ENCODE results near the gene RSPO3.
"Not testable (repeated sequence)": the region's sequence is repeated elsewhere in the genome, so short reads cannot be mapped to it uniquely, and the experiment has no call there.

The RSPO3 gene

DNA sequence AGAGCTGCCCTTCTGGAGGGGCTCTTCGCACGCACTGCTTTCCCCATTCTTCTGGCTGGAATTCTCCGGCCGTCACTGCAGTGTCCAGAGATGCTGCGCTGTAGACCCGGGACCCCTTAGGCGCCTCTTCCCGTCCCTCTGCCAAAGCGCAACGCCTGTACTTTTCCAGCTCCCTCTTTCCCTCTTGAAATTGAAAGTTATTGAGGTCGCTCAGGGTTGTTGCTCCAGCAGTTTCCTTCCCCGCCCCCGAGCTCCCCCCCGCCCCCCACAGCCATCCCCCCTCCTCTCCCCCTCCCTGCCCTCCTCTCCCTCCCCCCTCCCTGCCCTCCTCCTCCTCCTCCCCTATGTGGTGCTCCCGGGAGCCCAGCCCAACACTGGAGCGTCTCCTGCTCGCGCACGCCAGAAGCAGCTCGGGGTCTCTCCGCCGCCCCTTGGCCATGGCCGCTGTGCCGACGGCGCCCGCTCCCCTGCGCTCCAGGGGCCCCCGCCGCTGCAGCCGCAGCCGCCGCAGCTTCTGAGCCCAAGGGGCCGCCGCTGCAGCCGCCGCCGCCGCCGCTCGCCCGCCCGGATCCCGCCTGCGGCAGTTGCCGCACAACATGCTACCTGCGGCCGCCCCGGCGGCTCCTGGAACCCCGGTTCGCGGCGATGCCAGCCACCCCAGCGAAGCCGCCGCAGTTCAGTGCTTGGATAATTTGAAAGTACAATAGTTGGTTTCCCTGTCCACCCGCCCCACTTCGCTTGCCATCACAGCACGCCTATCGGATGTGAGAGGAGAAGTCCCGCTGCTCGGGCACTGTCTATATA lies at the start of gene RSPO3:
RSPO3 (plus strand) TSS at position 374 of the 804 bp plus-strand sequence. CDS start 522 bp downstream, outside the sequence.
- DNase-seq = peak in 1 of 51 donors; percentile 20

- DNase-seq = no peak
Observed at GRCh38 chr6:127069659-127070279, 48.7 kb upstream of the RSPO3 start.

DNA sequence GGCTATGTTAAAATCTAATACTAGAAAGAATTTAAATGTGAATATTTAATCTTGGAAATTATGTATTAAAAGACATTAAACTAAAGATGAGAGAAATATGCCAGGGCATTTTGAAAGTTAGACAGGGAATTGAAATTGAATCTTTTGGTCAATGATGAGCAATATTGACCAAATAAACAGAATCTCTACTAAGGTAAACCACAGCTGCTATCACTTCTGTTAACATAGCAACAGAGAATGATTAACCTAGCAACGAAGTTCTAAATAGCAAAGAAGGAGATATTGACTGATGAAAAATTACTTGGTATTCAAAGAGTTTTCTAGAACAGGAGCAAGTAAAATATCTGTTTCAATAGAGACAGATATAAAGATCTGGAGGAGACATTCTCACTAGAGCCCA lies 45.2 kb upstream of the RSPO3 start:
- DNase-seq = no peak

DNA sequence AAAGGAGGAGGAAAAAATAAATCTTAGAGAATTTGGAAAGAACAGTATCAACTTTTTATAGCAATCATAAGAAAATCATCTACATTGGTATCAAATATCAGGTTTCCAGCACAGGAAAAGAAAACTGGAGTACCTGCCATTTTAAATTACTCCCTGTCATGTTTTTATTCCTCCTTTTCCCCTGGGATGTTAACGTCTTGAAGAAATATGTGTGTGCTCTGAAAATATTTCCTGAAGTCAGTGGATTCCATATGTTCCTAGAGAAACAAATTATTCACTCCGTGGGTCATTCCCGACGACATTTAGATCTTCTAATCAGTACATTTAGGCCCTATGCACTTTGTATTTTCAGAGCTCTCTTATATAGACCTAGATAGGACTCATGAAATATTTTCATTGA lies 42.0 kb upstream of the RSPO3 start:
- DNase-seq = no peak

DNA sequence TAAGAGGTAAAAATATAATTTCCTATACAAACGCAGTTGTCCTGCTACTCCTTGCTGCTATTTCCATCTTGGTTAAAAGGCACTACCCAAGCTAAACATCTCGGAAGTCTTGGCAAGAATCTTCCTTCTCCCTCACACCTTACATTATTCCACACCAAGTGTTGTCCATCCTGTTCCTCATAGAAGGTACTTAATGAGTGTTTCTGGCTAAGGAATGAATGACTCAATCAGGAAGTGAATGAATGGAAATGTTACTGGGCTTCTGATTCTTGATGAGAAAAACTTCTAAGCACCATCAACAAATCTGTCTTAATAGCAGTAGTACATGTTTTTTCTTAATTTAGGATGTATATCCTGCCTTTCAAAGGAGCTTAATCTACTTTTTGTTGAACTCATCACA lies 40.6 kb upstream of the RSPO3 start:
- no peak for DNase-seq

- DNase-seq = no peak
Observed at GRCh38 chr6:127078669-127079068, 39.8 kb upstream of the RSPO3 start.

DNA sequence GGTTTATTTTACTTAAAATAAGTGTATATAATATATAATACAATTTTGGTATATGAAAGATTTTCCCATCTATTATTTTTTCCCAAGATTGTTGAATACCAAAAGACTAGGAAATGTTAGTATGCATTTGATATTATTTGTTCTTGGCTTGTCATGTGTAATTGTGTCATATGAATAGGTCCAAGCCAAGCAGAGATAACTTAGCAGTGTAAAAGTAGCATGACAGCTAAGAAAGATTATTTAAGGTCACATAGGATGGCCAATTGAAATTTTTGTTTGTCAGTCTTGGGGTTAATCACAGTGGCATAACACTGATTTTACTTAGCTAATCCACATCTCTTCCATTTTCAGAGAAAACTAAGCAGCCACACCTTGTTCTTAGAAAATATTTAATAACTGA lies 38.8 kb upstream of the RSPO3 start:
- DNase-seq = no peak

DNA sequence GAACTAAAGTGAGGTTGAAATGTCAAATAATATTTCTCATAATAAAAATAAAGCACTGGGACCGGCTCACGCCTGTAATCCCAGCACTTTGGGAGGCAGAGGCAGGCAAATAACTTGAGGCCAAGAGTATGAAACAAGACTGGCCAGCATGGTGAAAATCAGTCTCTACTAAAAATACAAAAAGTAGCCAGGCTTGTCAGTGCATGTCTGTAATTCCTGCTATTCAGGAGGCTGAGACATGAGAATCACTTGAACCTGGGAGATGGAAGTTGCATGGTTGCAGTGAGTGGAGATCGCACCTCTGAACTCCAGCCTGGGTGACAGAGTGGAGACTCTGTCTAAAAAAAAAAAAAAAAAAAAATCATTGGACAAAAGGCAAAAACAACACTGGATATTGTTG lies 38.4 kb upstream of the RSPO3 start:
- DNase-seq = no peak

DNA sequence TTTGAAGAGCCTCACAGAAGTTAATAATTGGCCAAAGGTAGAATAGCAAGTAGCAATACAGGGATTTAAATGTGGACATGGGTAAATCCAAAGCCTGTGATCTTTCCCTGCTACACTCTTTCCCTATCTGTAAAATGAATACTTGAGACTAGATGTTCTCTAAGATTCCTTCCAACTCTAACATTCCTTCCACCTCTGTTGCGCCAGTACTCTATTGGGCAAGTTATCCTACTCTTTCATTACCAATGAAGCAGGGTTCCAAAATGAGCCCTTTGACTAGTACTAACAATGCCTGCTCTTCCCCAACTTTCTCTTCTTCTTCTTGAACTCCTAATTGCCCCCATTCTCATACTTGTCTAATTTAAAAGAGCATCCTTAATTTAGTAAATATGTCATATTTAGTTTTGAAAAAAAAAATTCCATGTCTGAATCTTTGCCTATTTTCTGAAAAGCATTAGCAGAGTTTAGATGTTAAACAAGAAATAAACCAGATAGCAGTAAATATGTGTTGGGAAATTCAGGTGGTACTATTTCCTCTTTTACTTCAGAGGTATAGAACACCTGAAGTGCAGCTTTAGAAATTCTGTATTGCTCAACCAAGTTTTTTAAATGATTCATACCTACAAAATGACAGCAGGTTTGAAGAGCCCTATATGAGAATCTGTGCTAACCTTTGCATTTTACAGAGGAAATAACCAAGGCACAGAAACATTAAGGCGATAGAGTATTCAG lies 35.1 kb upstream of the RSPO3 start:
- DNase-seq = no peak

- no peak for DNase-seq
Observed at GRCh38 chr6:127083963-127084310, 34.5 kb upstream of the RSPO3 start.

DNA sequence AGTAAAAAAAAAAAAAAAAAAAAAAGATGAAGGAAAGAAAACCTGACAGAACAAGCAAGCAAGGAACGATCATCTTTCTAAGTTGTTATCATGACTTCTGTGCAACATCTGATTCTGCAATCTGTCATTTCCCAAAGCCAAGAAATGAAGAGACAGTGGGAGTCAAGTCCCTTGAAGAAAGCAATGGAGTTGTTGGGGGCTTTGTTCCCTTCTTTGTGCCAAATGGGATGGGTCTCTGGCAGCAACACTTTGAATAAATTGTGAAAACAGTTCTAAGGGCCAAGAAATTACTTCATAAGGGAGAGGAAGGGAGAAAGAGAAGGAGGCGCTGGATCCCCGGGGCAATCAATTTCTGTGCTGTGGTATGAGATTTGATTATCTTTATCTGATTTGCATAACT lies 33.3 kb upstream of the RSPO3 start:
- DNase-seq = no peak

DNA sequence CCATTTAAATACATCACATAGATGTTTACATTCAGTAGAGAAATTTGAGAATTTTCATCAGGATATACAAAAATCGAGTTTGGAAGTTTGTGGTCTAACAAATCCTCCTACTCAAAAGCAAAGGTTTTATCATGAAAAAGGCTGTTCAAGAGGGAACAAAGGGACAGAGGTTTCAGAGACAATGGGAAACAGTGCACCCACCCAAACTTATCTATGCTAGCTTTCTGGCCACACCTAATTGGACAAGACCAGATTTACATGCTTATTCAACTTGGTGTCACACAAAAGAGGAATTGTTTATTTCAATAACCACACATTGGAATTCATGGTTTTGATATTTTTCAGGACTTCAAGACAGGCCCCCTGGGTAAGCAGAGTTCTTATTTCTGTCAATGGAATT lies 28.4 kb upstream of the RSPO3 start:
- DNase-seq = no peak

DNA sequence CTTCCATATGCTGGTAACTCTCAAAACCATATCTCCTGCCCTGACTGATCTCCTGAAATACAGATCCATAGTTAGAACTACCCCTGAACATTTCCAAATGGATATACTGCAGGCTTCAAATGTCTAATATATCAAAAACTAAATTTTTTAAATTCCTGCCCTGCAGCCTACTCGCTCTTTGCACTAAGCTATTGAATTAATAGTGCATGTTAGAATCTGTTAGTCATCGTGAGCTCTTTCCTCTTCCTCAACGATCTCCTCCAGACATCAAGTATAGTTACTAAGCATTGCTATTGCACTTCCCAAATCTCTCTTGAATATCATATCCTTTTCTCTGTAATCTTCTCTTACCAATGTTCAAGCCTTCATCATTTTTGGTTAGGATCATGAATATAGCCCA lies 26.0 kb upstream of the RSPO3 start:
- DNase-seq = no peak

DNA sequence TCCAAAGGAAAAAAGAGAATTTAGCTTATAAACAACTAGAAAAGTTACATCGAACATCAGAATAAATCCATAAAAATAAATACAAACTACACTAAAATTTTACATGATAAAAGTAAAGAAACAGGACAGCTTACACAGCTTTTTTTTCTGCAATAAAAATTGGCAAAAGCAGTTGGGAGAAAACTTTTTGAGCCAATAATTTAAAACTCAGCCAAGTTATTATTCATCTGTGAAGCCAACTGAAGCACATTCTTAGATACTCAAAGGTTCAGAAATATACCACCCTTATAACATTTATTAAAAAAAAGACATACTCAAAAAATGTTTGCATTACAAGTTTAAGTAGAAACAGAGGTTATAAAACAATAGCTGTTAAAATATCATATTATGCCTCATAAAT lies 23.7 kb upstream of the RSPO3 start:
- DNase-seq = no peak

DNA sequence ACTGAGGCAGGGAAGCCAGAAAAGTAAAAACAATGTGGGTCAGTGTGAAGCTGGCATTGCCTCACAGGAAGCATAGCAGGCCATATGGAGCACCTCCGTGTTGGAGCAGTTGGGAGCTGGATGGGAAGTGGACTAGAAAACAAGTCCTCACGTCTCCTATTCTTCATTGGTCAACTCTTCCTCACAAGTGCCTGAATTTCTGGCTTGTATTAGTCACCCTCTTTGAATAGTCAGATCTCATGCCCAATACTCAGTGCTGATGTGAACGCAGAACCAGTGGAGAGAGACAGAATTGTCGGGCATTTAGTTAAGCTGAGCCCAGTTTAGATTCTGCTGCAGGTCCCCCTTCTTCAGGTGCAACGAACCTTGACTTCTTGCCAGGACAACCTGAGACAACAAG lies 22.3 kb upstream of the RSPO3 start:
- no peak for DNase-seq

- DNase-seq = not testable (repeated sequence)
Observed at GRCh38 chr6:127097442-127097841, 21.0 kb upstream of the RSPO3 start.

- DNase-seq = peak in 1 of 51 donors; percentile 6
Observed at GRCh38 chr6:127100510-127101140, 17.8 kb upstream of the RSPO3 start.

- no peak for DNase-seq
Observed at GRCh38 chr6:127102299-127102698, 16.2 kb upstream of the RSPO3 start.

DNA sequence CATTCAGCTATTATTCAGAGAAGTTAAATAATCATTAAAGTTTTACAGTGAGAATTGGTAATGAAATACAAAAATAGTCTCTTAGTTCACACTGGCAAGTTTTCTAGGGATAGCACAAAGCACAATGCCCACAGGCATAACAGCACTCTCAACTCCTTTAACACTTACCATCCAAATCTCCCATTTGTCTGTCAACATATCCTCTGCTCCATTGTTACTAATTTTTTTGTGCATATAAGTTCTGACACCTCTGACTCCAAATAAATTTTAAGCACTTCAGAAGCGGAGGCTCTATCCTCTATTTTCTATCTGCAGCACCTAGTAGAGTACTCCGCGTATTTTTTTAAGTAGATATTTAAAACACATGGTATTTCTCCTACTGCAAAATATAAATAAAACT lies 15.6 kb upstream of the RSPO3 start:
- DNase-seq = no peak

DNA sequence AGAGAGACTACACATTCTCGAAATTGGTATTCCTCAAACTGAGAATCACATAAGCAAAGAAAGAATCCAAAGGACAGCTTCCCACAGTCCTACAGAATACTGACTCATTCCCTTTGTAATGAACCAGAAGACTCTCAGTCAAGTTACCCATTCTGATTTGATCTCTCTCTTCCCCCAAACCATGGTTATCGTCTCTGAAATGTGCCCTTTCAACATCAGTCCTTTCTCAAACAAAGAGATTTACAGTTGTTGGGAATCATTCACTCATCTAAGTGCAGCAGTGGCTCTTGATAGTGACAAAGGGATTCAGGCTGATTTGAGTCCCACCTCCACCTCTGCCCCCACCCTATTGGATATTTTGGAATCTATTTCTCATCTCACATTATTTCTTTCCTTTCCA lies 15.0 kb upstream of the RSPO3 start:
- DNase-seq = no peak

GRCh38 chr6:127107916-127108315 lies 10.6 kb upstream of the RSPO3 start:
- no peak for DNase-seq

DNA sequence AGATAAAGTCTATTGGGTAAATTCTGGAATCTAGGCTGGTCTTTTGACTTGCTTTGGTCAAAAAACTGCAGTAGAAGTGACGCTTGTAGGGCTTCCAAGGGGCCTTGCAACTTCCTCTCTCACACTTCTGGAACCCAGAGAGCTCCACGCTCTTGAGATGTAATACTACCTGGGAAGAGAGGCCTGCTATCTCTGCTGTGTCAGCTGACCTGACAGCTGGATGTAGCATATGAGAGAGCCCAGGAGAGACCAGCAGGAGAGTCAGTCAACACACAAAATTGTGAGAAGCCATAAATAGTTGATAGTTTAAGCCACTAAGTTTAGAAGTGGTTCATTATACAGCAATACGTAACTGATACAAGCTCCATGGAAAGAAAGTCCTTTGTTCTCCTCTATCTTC lies 7.8 kb upstream of the RSPO3 start:
- DNase-seq = no peak
